Gastroesophageal sphincter (tissue), 4 donors: ENCODE results near the gene GADD45GIP1. TPM values are rescaled to one million over a fixed set of nuclear protein-coding genes. Genes with fewer than 3 reads are reported as not detected.

Experiments used
- ATAC-seq: fragments of 150-250 bp; one replicate; pipeline ENCODE4 v1.9.1; 2016; ENCODE audit warnings: mild to moderate bottlenecking, moderate library complexity
- H3K27ac ChIP-seq, 4 donors: fragments of 200-600 bp; sonication (generic) in 3 of 4; 1 replicate in 3 of 4; 2 replicates in 1 of 4; pipeline ENCODE4 v1.5.1; 2016 to 2019
- H3K27me3 ChIP-seq: fragments of 200-600 bp; sonication (generic); one replicate; pipeline ENCODE4 v1.5.1; 2019
- H3K36me3 ChIP-seq, 2 donors: fragments of 200-600 bp; sonication (generic); one replicate each; pipeline ENCODE4 v1.5.1; 2019; ENCODE audit warnings: control low read depth in 1 of 2
- H3K4me1 ChIP-seq, 3 donors: fragments of 200-600 bp; sonication (generic); 1 replicate in 2 of 3; 2 replicates in 1 of 3; pipeline ENCODE4 v1.5.1; 2016 to 2019; ENCODE audit warnings: control low read depth in 2 of 3
- H3K4me3 ChIP-seq, 2 donors: fragments of 200-600 bp; sonication (generic); one replicate each; pipeline ENCODE4 v1.5.1; 2019; ENCODE audit warnings: mild to moderate bottlenecking in 1 of 2, moderate library complexity in 1 of 2
- H3K9me3 ChIP-seq, 3 donors: fragments of 200-600 bp; sonication (generic); one replicate each; pipeline ENCODE4 v1.5.1; 2017 to 2019; ENCODE audit warnings: control low read depth in 2 of 3
- CTCF ChIP-seq, 4 experiments: fragments of 200-600 bp in 2 of 4; fragments of 450-650 bp in 2 of 4; sonication (generic) in 1 of 4; IDR thresholded peaks; one replicate each; pipeline ENCODE4 v1.5.1; 2017 to 2019; ENCODE audit warnings: antibody characterized with exemption in 4 of 4, mild to moderate bottlenecking in 2 of 4, moderate library complexity in 2 of 4
- EP300 ChIP-seq: sonication (generic); formaldehyde crosslinking; IDR thresholded peaks from one replicate; pipeline ENCODE4 v1.6.1; 2017; ENCODE audit warnings: antibody characterized with exemption, mild to moderate bottlenecking
- POLR2A ChIP-seq, 2 donors: fragments of 450-650 bp; IDR thresholded peaks; one replicate each; pipeline ENCODE4 v1.6.1; 2017; ENCODE audit warnings: antibody characterized with exemption in 2 of 2, mild to moderate bottlenecking in 2 of 2, moderate library complexity in 1 of 2
- POLR2AphosphoS5 ChIP-seq: sonication (generic); formaldehyde crosslinking; IDR thresholded peaks from one replicate; pipeline ENCODE4 v1.6.1; 2017; ENCODE audit warnings: antibody characterized with exemption
- WGBS, 2 donors: methylation state at CpG; one replicate each; pipeline ENCODE4 v1.1.5; 2018; ENCODE audit warnings: low coverage in 1 of 2; 5-methylcytosine and 5-hydroxymethylcytosine counted together
- total RNA-seq, 4 donors: library from RNA; depleted of rRNA; stranded (reverse); fragments of >200 nt; gene quantifications; one replicate each; pipeline ENCODE4 v1.1.0, GENCODE V29; 2016

Gene GADD45GIP1
- total RNA-seq, 4 donors from 2014 or later = 32.2 to 43.6 (median 36.9) TPM

- Histone ChIP-seq H3K36me3 (peaks cover 0 to 5% of the 10 kb centered on the region in 2 donors), H3K4me1 (peaks cover 2 to 100% (median 60%) of the 10 kb centered on the region in 3 donors), H3K27ac (peak overlapping the region; percentile 92 to 98 (median 94)), H3K27me3 (no peaks in the 10 kb centered on the region), H3K9me3 (no peaks in the 10 kb centered on the region), H3K4me3 (peak overlapping the region; percentile 34 to 54)
- 53% methylated on average over 4 of the region's 15 CpGs; no CpG with 5 or more reads in 1 of the 2 donors for WGBS, 2 donors
- no peak for TF ChIP-seq POLR2AphosphoS5
- no peak for TF ChIP-seq EP300
- TF ChIP-seq POLR2A (IDR thresholded peaks at IDR 0.05) = no peak
- no peak for TF ChIP-seq CTCF (IDR thresholded peaks at IDR 0.05)
- ATAC-seq = no peak
Observed at GRCh38 chr19:13003081-13003480, 46.1 kb upstream of the GADD45GIP1 start.

- WGBS, 2 donors = 27% methylated on average over 5 of the region's 29 CpGs; no CpG with 5 or more reads in 1 of the 2 donors
- ATAC-seq = peak; percentile 76
- Histone ChIP-seq H3K27ac (peak overlapping the region; percentile 92 to 98 (median 94)), H3K4me3 (peak overlapping the region; percentile 34 to 54), H3K27me3 (no peaks in the 10 kb centered on the region), H3K4me1 (peaks cover 0 to 100% (median 62%) of the 10 kb centered on the region in 3 donors), H3K9me3 (no peaks in the 10 kb centered on the region), H3K36me3 (peaks cover 0 to 5% of the 10 kb centered on the region in 2 donors)
- TF ChIP-seq EP300 = no peak
- TF ChIP-seq POLR2AphosphoS5 = peak; percentile 8
- TF ChIP-seq POLR2A (IDR thresholded peaks at IDR 0.05) = peak; percentile 12 to 24
- peak in 1 of 4 experiments; percentile 69 for TF ChIP-seq CTCF (IDR thresholded peaks at IDR 0.05)
Observed at GRCh38 chr19:13002166-13002898, 45.3 kb upstream of the GADD45GIP1 start.

- H3K27ac ChIP-seq = peak overlapping the region; percentile 92 to 98 (median 94)
- peaks cover 0 to 100% (median 60%) of the 10 kb centered on the region in 3 donors for H3K4me1 ChIP-seq
- H3K9me3 ChIP-seq = no peaks in the 10 kb centered on the region
- peaks cover 0 to 5% of the 10 kb centered on the region in 2 donors for H3K36me3 ChIP-seq
- 0 to 28% methylated on average over 1 to 9 of the region's 41 CpGs for WGBS, 2 donors
- ATAC-seq = peak; percentile 31
- H3K27me3 ChIP-seq = no peaks in the 10 kb centered on the region
- peak overlapping the region; percentile 34 to 54 for H3K4me3 ChIP-seq
- TF ChIP-seq CTCF (IDR thresholded peaks at IDR 0.05) (no peak), POLR2A (IDR thresholded peaks at IDR 0.05) (no peak), POLR2AphosphoS5 (no peak), EP300 (no peak)
Observed at GRCh38 chr19:13001502-13002165, 44.6 kb upstream of the GADD45GIP1 start.

GRCh38 chr19:13001166-13001501, 44.1 kb upstream of the GADD45GIP1 start:
- no peak for TF ChIP-seq CTCF (IDR thresholded peaks at IDR 0.05)
- no peak for TF ChIP-seq POLR2A (IDR thresholded peaks at IDR 0.05)
- no peak for TF ChIP-seq EP300
- no peak for TF ChIP-seq POLR2AphosphoS5
- Histone ChIP-seq H3K9me3 (no peaks in the 10 kb centered on the region), H3K27ac (peak overlapping the region; percentile 92 to 98 (median 94)), H3K36me3 (peaks cover 0 to 5% of the 10 kb centered on the region in 2 donors), H3K4me1 (peaks cover 0 to 97% (median 55%) of the 10 kb centered on the region in 3 donors), H3K27me3 (no peaks in the 10 kb centered on the region), H3K4me3 (peak overlapping the region in 1 of 2 donors; percentile 54)
- no peak for ATAC-seq
- 45% methylated on average over 5 of the region's 19 CpGs; no CpG with 5 or more reads in 1 of the 2 donors for WGBS, 2 donors
